ENCODE measurements around the gene TFEC.
A peak's percentile ranks its signal among the peaks of the same experiment; 100 is the strongest.
"Not testable (repeated sequence)": the region's sequence is repeated elsewhere in the genome, so short reads cannot be mapped to it uniquely, and the experiment has no call there.

TFEC gene

DNA sequence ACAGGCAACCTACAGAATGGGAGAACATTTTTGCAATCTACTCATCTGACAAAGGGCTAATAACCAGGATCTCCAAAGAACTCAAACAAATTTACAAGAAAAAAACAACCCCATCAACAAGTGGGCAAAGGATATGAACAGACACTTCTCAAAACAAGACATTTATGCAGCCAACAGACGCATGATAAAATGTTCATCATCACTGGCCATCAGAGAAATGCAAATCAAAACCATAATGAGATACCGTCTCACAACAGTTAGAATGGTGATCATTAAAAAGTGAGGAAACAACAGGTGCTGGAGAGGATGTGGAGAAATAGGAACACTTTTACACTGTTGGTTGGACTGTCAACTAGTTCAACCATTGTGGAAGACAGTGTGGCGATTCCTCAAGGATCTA is 100.8 kb downstream of the TFEC start:
- DNase-seq (ENCODE audit: low spot score): not testable (repeated sequence)

DNA sequence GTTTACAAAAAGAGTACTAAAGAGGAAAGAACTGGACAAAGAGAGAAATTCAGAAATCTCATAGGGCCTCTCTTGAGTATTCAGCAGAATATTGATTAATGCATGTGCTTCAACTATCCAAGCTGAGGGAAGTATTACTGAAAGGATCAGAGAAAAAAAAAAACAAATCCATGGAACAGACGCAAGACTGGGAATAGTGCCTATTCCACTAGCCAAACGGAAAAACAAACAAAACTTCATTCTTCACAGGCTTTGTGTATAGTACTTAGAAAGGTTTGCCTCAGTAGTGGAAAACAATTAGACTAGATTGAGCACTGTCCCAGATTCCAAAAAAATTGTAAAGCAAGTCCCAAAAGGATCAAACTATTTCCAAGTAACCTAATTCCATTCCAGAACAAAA is 106.2 kb downstream of the TFEC start:
- DNase-seq (ENCODE audit: low spot score): no peak

DNA sequence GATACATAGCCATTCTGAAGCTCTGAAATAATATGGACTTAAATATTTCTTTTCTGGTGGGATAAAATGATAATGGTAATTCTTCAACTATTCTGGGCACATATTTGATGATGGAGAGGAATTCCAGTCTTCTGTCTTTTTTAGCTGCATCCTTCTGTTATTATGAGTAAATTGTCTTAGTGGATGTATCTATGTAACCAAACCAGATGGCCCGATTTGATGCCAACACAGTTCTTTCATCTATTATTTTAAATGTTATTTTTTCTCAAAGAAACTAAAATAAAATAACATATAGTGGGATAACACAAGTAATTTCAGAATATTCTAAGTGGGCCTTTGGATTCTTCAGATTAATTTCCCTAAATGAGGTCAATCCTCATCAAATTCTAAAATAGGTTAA is 110.2 kb downstream of the TFEC start:
- DNase-seq (ENCODE audit: low spot score): no peak

DNA sequence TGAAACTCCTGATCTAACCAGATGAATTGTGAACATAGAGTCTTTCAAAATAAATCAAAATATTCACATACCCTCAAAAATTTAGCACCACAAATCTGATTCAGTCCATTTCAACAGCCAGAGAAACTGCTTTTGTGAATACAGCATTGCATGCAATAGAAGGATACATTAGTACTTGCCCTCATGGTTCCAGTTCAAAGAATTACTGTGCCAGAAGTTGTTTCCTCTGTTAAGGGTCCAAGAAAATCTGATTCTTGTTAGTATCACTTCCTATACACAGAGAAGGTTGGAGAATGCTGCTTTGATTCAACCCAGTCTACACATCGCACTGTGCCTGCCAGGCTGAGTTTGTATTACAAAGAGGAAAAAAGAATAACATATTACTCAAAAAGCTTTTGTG is 115.6 kb downstream of the TFEC start:
- DNase-seq (ENCODE audit: low spot score): no peak

DNA sequence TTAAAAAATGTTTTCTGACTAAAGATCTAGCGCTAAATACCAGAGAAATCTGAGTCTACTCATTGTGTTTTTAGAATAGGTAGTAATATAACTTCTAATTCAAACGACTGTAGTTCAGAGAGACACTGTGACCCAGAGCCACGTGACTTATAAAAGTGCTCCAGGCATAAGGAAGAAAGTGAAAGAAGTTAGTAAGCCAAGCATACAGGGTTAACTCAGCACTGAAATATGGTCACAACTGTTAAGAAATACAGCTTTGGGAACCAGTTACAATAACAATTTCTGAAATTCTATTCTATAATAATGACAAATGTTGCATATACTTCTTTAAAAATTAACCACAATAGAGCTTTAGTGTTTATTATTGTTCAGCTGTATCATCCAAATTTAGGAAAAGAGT is 119.1 kb downstream of the TFEC start:
- no peak for DNase-seq (ENCODE audit: low spot score)

DNA sequence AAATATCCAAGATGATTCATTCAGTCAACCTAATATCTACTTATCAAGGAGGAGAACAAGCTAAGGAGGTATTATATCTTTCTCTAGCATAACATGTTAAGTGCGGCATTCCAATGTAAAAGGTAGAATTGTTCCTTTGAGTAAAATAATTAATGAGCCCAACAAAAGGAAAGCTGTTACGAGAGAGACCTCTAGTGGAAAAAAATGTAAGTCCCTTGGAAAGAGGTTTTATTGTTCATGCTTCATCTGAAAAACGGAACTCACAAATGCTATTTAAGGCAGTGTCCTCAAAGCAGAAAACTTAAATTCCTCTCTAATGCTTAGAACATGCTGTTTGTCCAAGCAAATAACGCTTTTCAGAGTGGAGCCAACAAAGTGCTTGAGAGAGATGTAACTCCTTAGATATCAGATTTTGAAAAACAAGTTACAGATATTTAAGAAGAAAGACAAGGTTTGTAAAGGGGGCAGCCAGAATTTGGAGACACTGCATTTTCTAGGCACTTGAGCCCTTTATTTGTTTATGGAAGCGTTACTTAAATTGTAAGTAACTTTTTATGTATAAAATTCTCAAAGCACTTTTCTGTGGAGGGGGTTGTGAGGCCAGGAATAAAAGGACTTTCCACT is 119.9 kb downstream of the TFEC start:
- peak; percentile 58 for DNase-seq (ENCODE audit: low spot score)

DNA sequence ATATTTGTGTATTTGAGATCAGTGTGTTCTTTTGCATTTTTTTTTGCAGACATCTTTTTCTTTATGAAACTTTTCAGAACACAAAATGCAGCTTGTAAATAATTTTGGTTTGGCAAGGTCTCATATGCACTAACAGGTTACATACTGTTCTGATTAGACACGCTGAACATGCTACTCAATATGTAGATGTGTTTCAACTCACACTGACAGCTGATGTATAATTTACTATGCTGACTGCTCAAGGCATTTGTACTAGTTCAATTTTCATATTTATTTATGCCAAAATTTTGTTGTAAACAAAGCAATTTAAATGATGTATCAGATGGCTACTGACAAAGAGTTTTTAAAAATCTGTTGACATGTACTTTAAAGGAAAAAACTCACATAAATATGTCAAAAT is 123.8 kb downstream of the TFEC start:
- no peak for DNase-seq (ENCODE audit: low spot score)

DNA sequence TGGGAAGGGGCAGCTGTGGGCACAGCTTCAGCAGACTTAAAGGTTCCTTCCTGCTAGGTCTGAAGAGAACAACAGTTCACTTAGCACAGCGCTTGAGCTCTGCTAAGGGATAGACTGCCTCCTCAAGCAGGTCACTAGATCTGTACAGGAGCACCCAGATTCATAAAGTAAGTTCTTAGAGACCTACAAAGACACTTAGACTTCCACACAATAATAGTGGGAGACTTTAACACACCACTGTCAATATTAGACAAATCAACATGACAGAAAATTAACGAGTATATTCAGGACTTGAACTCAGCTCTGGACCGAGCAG is 140.9 kb downstream of the TFEC start:
- DNase-seq (ENCODE audit: low spot score): no peak

DNA sequence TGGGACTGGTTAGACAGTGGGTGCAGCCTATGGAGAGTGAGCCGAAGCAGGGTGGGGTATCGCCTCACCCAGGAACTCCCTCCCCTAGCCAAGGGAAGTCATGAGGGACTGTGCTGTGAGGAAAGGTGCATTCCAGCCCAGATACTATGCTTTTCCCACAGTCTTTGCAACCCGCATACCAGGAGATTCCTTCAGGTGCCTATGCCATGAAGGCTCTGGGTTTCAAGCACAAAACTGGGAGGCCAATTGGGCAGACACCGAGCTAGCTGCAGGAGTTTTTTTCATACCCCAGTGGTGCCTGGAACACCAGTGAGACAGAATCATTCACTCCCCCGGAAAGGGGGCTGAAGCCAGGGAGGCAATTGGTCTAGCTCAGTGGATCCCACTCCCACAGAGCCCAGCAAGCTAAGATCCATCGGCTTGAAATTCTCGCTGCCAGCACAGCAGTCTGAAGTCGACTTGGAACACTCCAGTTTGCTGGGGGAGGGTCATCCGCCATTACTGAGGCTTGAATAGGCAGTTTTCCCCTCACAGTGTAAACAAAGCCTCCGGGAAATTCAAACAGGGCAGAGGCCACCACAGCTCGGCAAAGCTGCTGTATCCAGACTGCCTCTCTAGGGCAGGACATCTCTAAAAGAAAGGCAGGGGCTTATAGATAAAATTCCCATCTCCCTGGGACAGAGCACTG is 141.4 kb downstream of the TFEC start:
- no peak for DNase-seq (ENCODE audit: low spot score)

DNA sequence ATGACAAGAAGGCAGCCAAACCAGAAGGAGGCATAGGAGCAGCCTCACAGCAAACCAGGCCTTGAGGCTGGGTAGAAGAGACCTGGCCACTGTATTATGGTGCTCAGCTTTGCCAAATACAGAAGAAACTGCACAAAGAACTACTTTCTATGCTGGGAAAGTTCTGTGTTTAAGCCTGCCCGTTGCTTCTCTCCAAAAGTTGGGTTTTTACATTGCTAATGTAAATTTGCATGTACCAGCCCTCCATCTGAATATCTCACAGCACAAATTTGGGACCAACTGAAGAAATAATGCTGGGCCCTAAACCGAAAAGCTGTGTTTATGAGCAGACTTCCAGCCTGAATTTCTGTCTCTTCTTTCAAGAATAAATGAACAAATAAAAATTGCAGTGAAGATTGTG is 145.0 kb downstream of the TFEC start:
- no peak for DNase-seq (ENCODE audit: low spot score)

Data from LoVo (cell line).